SHP77 treated with DMSO at 0.1 percent for 48 hours (cell line): ENCODE measurements around the gene BID.
"Not testable (repeated sequence)": the region's sequence is repeated elsewhere in the genome, so short reads cannot be mapped to it uniquely, and the experiment has no call there.

Experiments
- DNase-seq: peaks from one replicate; lab custom pipeline; 2025; lab: John Stamatoyannopoulos, UW

BID gene

GRCh38 chr22:17769716-17770082 lies 4.6 kb downstream of the BID start:
- no peak for DNase-seq

- no peak for DNase-seq
Measured at GRCh38 chr22:17769013-17769715, 5.1 kb downstream of the BID start.

- DNase-seq: no peak
Measured at GRCh38 chr22:17767233-17768065, 6.8 kb downstream of the BID start.

- DNase-seq: not testable (repeated sequence)
Measured at GRCh38 chr22:17764852-17765251, 9.4 kb downstream of the BID start.

GRCh38 chr22:17764036-17764435 lies 10.2 kb downstream of the BID start:
- no peak for DNase-seq

- DNase-seq: not testable (repeated sequence)
Measured at GRCh38 chr22:17763442-17763841, 10.8 kb downstream of the BID start.

GRCh38 chr22:17761138-17761488 lies 13.2 kb downstream of the BID start:
- DNase-seq: no peak

GRCh38 chr22:17754233-17754925 lies 19.9 kb downstream of the BID start:
- no peak for DNase-seq

GRCh38 chr22:17753401-17753989 lies 20.8 kb downstream of the BID start:
- DNase-seq: no peak

- no peak for DNase-seq
Measured at GRCh38 chr22:17751596-17751995, 22.7 kb downstream of the BID start.

GRCh38 chr22:17749605-17750395 lies 24.5 kb downstream of the BID start:
- no peak for DNase-seq

GRCh38 chr22:17748555-17749353 lies 25.5 kb downstream of the BID start:
- DNase-seq: no peak

- DNase-seq: no peak
Measured at GRCh38 chr22:17746916-17747315, 27.4 kb downstream of the BID start.

GRCh38 chr22:17744430-17744829 lies 29.8 kb downstream of the BID start:
- DNase-seq: no peak

- no peak for DNase-seq
Measured at GRCh38 chr22:17743661-17744411, 30.4 kb downstream of the BID start.

- DNase-seq: peak; percentile 19
Measured at GRCh38 chr22:17742527-17742902, 31.8 kb downstream of the BID start.

GRCh38 chr22:17741866-17742526 lies 32.3 kb downstream of the BID start:
- no peak for DNase-seq

GRCh38 chr22:17739196-17739975 lies 34.9 kb downstream of the BID start:
- DNase-seq: no peak
